GM06990 (cell line): ENCODE data around the gene ZC3H13.
A peak's percentile ranks its signal among the peaks of the same experiment; 100 is the strongest.

Experiments used
- DNase-seq: peaks from one replicate; pipeline ENCODE4 v3.0.0-alpha.2; 2011; ENCODE audit not compliant: insufficient read length; ENCODE audit errors: extremely low read depth
- H3K27me3 ChIP-seq: replicated peaks from 2 replicates; pipeline ENCODE4 v1.6.0; 2011; ENCODE audit warnings: low read length; ENCODE audit not compliant: control insufficient read depth, insufficient read depth
- H3K36me3 ChIP-seq: 2 replicates; pipeline ENCODE4 v1.5.1; 2011; ENCODE audit warnings: low read length; ENCODE audit not compliant: control insufficient read depth, insufficient read depth
- H3K4me3 ChIP-seq: replicated peaks from 2 replicates; pipeline ENCODE4 v1.5.1; 2011; ENCODE audit warnings: low read depth, mild to moderate bottlenecking, control low read depth, low read length
- TF ChIP-seq, protein P1 (sequence below): IDR thresholded peaks from 2 replicates; pipeline ENCODE4 v1.5.1; 2011; ENCODE audit warnings: low read length, control low read depth, mild to moderate bottlenecking, inconsistent platforms; ENCODE audit not compliant: insufficient read depth, poor library complexity, severe bottlenecking

Gene ZC3H13

DNA sequence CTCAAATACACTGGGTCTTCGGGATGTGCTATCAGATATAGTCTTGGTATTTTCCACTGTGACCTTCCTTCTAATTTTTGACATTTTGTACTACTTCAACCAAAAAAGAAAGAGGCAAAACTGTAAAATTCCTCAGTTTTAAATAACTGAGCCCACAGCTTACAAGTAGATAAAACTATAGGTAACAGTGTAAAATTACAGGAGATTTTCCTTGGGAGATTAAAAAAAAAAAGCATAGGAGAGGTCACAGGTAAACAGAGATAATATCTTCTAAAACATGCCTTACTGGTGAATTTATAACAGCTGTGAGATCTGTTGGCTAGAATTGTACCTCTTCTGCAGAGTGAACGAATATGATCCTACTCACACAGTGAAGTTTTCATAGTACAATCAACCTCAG, 7.1 kb downstream of the ZC3H13 start:
- no peak for DNase-seq
- Histone ChIP-seq H3K36me3 (no peaks in the 10 kb centered on the region), H3K27me3 (no peaks in the 10 kb centered on the region), H3K4me3 (no peak overlapping the region)
- TF ChIP-seq, protein P1, sequence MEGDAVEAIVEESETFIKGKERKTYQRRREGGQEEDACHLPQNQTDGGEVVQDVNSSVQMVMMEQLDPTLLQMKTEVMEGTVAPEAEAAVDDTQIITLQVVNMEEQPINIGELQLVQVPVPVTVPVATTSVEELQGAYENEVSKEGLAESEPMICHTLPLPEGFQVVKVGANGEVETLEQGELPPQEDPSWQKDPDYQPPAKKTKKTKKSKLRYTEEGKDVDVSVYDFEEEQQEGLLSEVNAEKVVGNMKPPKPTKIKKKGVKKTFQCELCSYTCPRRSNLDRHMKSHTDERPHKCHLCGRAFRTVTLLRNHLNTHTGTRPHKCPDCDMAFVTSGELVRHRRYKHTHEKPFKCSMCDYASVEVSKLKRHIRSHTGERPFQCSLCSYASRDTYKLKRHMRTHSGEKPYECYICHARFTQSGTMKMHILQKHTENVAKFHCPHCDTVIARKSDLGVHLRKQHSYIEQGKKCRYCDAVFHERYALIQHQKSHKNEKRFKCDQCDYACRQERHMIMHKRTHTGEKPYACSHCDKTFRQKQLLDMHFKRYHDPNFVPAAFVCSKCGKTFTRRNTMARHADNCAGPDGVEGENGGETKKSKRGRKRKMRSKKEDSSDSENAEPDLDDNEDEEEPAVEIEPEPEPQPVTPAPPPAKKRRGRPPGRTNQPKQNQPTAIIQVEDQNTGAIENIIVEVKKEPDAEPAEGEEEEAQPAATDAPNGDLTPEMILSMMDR, result no peak

DNA sequence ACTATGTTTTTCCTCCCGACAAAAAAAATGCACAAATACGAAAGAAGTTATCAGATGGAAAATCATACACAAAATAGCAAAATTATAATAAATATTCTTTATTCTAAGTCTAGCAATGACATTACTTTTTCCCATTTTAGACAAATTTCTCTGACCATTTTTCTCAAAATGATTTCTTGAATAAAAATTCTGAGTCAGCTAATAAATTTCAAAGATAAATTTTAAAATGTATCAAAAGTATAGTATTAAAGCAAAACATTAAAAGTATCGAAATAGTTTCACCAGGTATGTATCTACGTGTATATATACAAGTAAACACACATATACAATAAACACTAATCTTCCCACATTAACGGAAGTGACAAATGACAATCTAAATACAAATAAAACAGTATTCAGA, 8.9 kb downstream of the ZC3H13 start:
- TF ChIP-seq, protein P1, result no peak
- Histone ChIP-seq H3K36me3 (no peaks in the 10 kb centered on the region), H3K27me3 (no peaks in the 10 kb centered on the region), H3K4me3 (no peak overlapping the region)
- no peak for DNase-seq

DNA sequence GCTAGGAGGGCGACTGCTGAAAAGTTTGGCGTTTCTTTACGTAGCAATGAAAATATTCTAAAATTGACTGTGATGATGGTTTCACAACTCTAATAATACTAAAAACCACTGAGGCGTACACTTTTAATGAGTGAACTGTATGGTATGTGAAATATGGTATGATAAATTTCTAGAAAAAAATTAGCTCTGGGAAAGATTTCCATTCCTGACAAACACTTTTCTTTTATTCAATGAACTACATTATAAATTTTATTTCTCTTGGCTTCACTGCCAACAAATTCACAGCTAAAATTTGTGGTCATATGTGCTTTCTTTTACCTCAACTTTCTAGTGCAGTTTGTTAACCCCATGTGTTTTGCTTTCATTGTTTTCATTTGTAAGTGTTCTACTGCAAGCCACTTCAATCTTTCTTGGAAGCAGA, 11.1 kb downstream of the ZC3H13 start:
- Histone ChIP-seq H3K36me3 (peaks cover 2% of the 10 kb centered on the region), H3K4me3 (no peak overlapping the region), H3K27me3 (no peaks in the 10 kb centered on the region)
- TF ChIP-seq, protein P1, result no peak
- DNase-seq, result peak; percentile 40

DNA sequence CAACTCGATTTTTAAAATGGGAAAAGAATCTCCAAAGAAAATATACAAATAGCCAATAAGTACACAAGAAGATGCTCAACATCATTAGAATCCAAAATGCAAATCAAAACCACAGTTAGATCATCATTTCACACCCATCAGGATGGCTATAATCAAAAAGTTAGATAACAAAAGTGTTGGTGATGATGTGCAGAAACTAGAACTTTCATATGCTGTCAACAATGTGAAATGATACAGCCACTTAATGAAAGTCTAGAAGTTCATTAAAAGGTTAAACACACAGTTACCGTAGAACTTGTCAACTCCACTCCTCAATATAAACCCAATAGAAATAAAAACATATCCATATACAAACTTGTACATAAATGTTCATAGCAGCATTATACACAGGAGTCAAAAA, 11.8 kb downstream of the ZC3H13 start:
- peaks cover 2% of the 10 kb centered on the region for H3K36me3 ChIP-seq
- H3K4me3 ChIP-seq, result no peak overlapping the region
- TF ChIP-seq, protein P1, result no peak
- peak; percentile 10 for DNase-seq
- no peaks in the 10 kb centered on the region for H3K27me3 ChIP-seq

DNA sequence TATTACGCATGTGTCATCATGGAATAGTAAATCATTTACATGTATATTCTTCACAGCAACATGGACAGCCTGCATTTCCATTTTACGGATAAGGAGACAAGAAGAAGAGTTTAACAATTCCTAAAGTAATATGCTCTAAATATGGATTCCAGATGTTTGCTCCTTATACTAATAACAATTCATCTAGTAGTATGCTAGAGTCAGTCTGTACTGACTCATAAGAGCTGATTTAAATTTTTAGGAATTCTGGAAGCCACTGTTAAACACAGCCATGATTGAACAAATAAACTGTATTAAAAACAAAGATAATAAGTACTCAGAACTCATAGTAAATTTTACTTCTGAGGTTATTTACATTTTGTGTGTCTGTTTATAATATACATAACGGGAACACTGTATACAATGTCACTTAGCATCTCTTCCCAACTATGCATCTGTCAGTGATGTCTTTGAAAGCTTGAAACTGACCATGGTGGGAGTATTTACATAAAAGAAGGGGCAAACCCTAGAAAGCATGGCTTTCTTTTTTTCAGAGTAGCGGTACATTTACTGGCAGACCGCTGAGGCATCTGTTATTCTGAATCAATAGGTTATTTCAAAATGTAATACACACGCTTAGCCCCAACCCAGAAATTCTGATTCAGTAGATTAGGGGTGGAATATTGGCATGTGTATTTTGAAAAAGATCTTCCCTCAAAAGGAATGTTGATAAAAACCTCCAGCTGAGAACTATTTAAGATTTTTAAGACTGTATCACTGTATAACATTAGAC, 12.9 kb downstream of the ZC3H13 start:
- TF ChIP-seq, protein P1, result no peak
- H3K36me3 ChIP-seq, result peaks cover 2% of the 10 kb centered on the region
- H3K27me3 ChIP-seq, result no peaks in the 10 kb centered on the region
- no peak for DNase-seq
- no peak overlapping the region for H3K4me3 ChIP-seq

DNA sequence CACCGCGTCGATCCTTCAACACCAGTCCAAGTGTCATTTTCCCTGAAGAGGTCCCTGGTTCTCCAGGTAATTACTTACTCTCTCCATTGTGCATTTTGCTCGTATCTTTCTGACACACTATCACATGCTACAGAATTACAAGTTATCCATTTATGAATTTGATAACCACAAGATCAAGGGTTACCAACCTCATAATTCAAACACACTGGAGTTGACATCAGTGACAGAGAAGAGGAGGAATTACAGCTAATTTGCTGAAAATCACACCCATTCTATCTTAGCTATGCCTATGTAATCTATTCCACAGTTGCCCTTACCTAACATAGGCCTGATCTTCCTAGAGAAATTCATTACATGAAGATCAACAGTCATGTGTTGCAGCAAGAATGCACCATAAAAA, 14.2 kb downstream of the ZC3H13 start:
- peaks cover 2% of the 10 kb centered on the region for H3K36me3 ChIP-seq
- H3K4me3 ChIP-seq, result no peak overlapping the region

More for the DNA sequence above, 14.2 kb downstream of the ZC3H13 start:
- TF ChIP-seq, protein P1, result no peak
- no peak for DNase-seq
- no peaks in the 10 kb centered on the region for H3K27me3 ChIP-seq
